ENCODE data around the gene ATF5.

ATF5 gene, protein sequence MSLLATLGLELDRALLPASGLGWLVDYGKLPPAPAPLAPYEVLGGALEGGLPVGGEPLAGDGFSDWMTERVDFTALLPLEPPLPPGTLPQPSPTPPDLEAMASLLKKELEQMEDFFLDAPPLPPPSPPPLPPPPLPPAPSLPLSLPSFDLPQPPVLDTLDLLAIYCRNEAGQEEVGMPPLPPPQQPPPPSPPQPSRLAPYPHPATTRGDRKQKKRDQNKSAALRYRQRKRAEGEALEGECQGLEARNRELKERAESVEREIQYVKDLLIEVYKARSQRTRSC

DNA sequence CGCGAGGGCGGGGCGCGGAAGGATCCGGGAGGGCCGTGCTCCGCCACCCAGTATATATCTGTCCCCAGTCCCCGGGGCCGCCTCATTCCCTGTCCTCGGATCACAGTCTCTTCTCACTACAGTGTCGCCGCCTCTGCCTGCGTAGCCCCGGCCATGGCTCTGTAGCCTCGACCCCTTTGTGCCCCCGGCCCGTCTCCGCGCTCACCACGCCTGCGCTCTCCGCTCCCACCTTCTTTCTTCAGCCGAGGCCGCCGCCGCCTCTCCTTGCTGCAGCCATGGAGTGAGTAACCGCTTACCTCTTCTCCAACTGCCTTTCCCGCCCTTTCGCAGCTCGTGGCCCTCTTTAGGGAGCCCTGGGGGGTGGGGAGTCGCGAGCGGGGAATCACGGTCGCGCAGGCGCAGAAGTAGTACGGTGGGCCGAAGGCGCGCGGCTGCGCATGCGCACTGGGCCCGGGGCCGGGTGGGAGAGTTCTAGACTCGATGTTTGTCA, at the start of gene ATF5, which contains the start of gene NUP62:
Gene ATF5 (plus strand): TSS at position 85 of the 490 bp plus-strand sequence. CDS start 1,646 bp downstream, outside the sequence.
Gene NUP62 (minus strand): TSS at position 384 of the 490 bp plus-strand sequence. CDS start 19,697 bp downstream, outside the sequence.
- H3K4me3 ChIP-seq (ENCODE audit: low read depth, low read length): peak within 1 kb of the TSS; percentile 79

GRCh38 chr19:49879243-49879963, 49.6 kb upstream of the ATF5 start:
- no peak overlapping the region for H3K4me3 ChIP-seq (ENCODE audit: low read depth, low read length)

GRCh38 chr19:49880162-49880869, 48.7 kb upstream of the ATF5 start:
- no peak overlapping the region for H3K4me3 ChIP-seq (ENCODE audit: low read depth, low read length)

GRCh38 chr19:49881186-49881585, 47.8 kb upstream of the ATF5 start:
- no peak overlapping the region for H3K4me3 ChIP-seq (ENCODE audit: low read depth, low read length)

DNA sequence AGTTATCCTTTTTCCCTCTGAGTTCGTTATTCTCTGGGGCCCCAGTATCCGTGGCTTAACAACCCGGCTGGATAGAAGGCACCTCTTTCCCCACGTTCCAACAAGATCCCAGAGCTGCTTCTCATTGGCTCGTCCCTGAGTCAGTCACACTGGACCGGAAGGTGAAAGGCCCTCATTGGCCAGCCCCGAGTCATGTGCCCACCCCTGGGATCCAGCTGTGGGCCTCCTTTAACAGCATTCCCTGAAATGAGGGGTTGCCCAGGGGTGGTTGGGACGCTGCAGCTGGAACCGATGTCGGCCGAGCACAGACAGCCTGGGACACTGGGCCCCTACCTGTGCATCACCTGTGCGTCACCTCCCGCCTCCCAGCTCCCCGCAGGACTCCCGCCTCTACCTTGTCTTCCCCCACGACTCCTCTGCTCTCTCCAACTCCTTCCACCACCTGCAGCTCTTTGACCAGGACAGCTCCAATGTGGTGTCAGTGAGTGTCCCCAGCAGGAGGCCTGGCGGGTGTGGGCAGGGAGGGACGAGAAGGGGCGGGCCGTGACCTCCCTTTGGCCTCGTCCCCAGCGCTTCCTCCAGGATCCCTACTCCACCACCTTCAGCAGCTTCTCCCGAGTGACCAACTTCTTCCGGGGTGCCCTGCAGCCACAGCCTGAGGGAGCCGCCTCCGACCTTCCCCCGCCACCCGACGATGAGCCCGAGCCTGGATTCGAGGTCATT, 47.2 kb upstream of the ATF5 start:
- H3K4me3 ChIP-seq (ENCODE audit: low read depth, low read length): no peak overlapping the region

- no peak overlapping the region for H3K4me3 ChIP-seq (ENCODE audit: low read depth, low read length)
Measured at GRCh38 chr19:49882643-49883042, 46.4 kb upstream of the ATF5 start.

- H3K4me3 ChIP-seq (ENCODE audit: low read depth, low read length): no peak overlapping the region
Measured at GRCh38 chr19:49883094-49883493, 45.9 kb upstream of the ATF5 start.

GRCh38 chr19:49884109-49884508, 44.9 kb upstream of the ATF5 start:
- H3K4me3 ChIP-seq (ENCODE audit: low read depth, low read length): no peak overlapping the region

- no peak overlapping the region for H3K4me3 ChIP-seq (ENCODE audit: low read depth, low read length)
Measured at GRCh38 chr19:49884760-49885159, 44.2 kb upstream of the ATF5 start.

GRCh38 chr19:49887037-49887664, 41.9 kb upstream of the ATF5 start:
- no peak overlapping the region for H3K4me3 ChIP-seq (ENCODE audit: low read depth, low read length)

- H3K4me3 ChIP-seq (ENCODE audit: low read depth, low read length): no peak overlapping the region
Measured at GRCh38 chr19:49887665-49888509, 41.1 kb upstream of the ATF5 start.

DNA sequence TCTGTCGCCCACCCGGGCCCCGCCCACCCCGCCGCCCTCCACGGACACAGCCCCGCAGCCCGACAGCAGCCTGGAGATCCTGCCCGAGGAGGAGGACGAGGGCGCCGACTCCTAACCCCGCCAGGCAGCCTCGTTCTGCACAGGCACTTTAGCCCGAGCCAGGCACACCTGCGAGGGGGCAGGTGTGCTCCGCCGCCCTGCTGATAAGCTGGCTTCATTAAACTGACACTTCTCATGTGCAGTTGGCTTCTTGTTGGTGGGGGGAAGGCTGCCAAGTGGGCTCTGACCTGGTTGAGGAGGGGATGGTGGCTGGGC, 40.5 kb upstream of the ATF5 start:
- no peak overlapping the region for H3K4me3 ChIP-seq (ENCODE audit: low read depth, low read length)

DNA sequence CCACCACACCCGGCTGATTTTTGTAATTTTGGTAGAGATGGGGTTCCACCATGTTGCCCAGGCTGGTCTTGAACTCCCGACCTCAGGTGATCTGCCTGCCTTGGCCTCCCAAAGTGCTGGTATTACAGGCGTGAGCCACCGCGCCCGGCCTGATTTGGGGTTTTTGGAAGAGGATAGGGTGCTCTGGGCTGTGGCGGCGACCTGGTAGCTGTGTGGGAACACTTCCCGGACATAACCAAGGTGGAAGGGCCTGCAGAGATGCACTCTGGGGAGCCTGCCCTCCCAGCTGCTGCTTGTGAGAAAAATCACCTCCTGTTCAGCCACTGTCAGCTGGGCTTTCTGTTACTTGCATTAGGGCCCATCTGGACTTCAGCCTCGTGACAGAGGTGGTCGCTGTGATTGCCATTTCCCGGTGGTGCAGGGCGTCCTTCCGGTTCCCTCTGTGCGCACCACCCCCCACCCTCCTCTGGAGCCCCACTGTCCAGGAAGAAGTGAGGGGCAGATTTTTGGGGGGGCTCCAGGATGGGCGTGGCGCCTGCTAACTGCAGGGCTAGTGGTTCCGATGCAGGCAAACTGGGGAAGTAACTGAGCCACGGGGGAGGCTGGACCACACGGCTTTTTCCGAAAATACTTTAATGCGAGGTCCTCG, 39.8 kb upstream of the ATF5 start:
- H3K4me3 ChIP-seq (ENCODE audit: low read depth, low read length): no peak overlapping the region

GRCh38 chr19:49889687-49890348, 39.2 kb upstream of the ATF5 start:
- H3K4me3 ChIP-seq (ENCODE audit: low read depth, low read length): peak overlapping the region; percentile 33

- peak overlapping the region; percentile 33 for H3K4me3 ChIP-seq (ENCODE audit: low read depth, low read length)
Measured at GRCh38 chr19:49890349-49891311, 38.4 kb upstream of the ATF5 start.

GRCh38 chr19:49891393-49891792, 37.6 kb upstream of the ATF5 start:
- H3K4me3 ChIP-seq (ENCODE audit: low read depth, low read length): no peak overlapping the region

- H3K4me3 ChIP-seq (ENCODE audit: low read depth, low read length): no peak overlapping the region
Measured at GRCh38 chr19:49892716-49893115, 36.3 kb upstream of the ATF5 start.
